ENCODE data around the gene RAD51D.

DNA sequence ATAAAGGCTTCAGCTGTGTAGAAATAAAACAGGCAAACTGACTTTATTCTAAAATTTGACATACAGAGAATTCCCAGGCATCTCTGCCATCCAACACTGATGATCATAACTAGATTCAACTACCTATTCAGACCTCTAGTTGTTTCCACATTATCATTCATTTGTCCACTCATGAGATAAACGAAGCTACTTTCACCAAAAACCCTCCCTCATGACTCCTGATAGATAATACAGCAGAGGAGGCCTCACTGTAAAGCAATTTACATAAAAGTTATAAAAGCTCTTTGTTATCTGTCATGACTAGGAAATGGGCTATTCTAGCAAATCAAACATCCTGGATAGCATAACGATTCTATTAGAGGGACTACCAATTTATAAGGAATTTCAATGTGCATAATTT lies 36.6 kb downstream of the RAD51D start:
- TF ChIP-seq CTCF (IDR thresholded peaks at IDR 0.05; ENCODE audit: low read length) (no peak), EZH2 (optimal IDR thresholded peaks at IDR 0.05; ENCODE audit: low read depth, low read length) (no peak), EZH2phosphoT487 (IDR thresholded peaks at IDR 0.05; ENCODE audit: low read length) (no peak)

All from MM.1S (cell line).